GM18517 (cell line): Measurements from ENCODE around the gene UROS.

Experiments used
- ATAC-seq: cut with Tn5 transposase; IDR thresholded peaks from one replicate; pipeline ENCODE4 v1.9.1; 2021; ENCODE audit warnings: mild to moderate bottlenecking, moderate library complexity; ENCODE audit not compliant: unreplicated experiment

Gene UROS

DNA sequence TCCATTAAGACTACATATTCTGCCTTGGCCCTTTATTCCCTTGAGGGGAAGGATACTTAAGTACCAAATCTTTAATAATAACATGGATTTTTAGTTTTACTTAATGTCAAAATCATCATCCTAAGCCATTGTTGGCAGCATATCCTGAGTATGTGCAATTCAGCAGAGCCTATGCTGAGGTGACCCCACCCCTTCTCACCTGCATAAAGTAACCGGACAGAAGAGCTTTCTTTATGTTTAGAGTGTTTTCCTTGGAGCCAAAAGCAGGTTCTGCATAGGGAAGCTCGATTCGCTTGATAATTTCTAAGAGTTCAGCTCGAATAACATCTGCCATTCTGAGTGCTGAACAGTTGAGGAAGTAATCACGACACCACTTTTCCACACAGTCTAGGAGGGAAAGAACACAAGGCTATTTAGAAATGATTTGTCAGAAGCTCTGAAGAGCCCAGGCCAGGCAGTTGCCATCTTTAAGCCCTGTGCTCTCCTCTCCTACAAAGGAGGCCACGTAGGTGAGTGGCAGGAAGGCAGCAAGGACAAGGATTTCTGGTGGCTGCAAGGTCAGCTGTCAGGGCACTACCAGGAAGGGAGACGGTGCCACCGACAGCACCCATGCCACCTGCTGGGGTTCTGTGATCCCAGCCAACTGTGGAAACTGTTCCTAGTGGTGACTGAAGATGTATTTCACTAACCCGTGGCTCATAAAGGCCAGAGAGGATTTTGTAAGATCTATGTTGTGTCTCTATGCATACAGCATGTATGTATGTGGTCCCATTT, 15.9 kb upstream of the UROS start:
- ATAC-seq = no peak

DNA sequence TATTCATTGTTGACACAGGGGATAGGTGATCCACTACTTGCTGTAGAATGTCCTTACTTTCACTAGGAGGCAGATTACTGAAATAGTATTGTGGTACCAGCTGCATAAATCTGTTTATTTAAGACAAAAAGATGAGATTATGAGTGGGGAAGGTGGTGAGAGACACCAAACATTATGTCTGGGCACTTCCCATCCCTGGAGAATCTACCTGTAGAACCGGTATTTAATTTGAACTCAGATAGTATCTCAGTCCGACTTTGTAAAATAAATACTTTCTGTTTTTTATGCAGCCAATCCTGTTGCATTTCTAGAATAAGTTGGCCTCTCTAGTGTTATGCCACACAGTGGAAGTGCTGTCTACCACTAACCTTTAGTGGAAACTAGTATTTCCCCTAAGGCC, 13.7 kb upstream of the UROS start:
- ATAC-seq = no peak

DNA sequence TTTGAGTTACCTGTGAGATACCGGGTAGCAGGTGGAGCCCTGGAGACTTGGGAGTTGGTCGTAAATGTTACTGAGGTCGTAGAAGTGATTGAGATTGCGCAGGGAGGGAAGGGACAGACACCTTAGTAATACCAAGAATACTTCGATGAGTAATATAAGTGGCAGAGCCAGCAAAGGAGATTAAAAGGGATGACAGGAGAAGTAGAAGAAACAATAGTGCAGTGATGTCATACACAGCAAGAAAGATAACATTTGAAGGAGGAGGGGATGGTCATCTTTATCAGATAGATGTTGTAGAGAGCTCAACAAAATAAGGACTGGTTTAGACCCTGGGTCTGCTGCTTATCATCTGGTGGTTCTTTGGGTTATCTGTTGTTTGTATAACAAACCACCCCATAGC, 5.3 kb upstream of the UROS start:
- ATAC-seq = no peak

DNA sequence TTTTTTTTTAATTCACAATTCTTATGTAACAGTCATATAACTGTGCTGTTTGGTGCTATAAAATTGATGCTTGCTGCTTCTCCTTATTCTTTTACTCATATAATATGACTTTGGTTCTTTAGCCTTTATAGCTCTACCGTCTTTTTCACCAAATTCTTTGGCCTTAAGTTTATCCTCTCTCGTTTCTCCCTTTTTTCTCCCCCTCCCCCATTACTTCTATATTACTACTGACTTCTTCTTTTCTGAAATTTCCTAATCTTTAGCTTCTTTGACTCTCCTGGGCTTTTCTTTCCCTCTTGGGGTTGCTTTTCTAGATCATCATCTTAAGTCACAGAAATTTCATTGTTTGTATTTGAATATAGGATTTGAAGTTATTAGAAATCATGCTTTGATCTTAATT, 4.1 kb upstream of the UROS start:
- no peak for ATAC-seq

DNA sequence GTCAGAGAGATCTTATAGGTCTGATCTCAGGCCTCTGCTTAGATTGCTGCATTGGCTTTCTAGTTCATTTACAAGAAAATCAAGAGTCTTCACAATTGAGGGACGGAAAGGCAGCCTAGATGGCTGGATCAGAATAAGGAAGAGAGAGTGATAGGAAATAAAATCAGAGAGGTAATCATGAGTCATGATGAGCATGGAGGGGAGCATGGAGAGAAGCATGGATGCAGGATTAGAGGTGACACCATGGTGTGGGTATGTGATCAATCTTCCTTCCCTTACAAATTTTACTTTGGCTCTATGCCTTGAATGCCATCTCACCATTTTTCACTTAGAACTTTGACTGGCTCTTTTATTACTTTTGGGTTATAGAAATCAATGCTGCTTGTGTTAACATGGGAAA, 1.7 kb upstream of the UROS start:
- no peak for ATAC-seq

DNA sequence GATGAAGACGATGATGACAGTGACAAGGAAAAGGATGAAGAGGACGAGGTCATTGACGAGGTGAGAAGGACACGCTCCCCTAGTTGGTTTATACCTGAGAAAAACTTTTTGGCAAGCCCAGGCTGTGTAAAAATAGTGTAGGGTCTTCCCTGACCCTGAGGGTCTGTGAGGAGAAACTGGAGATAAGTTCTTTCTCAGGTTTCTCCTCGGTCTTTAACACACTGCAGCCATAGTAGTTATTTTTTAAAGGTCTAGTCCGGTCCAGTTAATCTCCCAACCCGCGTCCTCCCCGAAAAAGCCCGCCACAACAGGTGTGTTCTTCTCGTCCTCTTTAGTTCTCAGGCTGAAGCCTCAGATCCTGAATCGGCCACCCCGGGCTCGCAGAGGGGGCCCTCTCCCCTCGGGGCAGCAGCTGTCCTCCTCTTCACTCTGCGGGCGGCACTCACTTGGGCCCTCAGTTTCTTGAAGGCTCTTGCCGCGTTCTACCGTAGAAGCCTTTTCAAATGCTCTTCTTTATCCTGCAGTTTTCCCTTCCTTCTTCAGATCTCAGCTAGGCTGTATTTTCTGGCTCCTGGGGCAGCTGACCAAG, 699 bp upstream of the UROS start:
- peak; percentile 11 for ATAC-seq

DNA sequence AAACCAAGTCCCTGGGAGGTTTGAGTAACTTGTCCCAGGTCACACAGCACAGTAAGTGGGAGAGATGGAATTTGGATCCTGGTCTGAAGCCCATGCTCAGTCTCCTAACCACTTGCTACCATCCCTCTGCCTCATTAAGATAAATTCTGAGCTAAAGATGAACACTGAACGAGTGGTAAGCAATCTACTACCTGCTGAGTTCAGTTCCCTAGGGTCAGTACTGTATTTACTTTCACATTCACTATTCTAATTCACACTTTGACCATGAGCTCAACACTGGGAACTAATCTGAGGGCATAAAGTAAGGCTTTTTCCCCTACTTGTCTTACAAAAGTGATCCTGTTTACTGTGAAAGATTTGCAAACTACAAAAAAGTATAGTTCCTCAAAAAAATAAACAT, 2.4 kb downstream of the UROS start:
- peak; percentile 68 for ATAC-seq

DNA sequence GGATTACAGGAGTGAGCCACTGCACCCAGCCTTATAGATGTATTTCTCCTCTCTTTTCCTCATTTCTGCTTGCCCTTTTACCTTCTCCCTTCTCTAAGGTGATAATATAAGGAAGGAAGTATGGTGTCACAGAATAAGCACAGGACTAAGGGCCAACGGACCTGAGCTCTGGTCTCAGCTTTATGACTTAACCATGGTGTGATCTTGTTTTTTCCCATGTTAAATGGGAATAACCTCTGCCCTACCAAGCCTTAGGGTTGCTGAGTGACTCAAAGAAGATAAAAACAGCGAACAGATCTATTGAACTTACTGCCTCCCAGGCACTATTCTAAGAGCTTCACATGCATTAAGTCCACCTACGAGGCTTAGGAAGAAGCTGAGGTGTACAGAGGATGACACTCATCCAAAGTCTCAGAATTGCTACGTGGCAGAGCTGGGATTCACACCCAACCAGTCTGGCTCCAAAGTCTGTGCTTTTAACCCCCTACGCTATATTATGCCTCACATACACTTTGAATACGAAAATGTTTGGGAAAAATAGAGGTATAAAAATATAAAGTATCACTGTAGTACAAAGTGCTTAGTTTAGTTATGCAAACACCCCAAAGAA, 5.6 kb downstream of the UROS start:
- no peak for ATAC-seq

DNA sequence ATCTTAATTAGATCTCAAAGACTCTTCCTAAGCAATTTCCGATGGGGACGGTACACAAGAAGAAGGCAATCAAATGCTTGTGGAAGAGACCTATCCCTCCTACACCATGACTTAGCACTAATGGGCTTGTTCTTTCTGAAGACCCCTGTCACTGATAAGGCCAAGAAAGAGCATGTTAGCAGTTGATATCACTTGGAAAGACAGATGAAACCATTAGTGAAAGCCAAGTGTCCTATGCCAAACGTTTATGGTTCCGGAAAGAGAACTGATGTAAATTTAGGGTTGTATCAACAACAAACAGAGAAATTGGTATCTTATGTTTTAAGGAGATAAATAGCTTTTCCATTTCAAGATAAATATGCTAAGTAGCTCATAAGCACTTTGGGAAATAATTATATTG, 6.5 kb downstream of the UROS start:
- ATAC-seq = no peak

DNA sequence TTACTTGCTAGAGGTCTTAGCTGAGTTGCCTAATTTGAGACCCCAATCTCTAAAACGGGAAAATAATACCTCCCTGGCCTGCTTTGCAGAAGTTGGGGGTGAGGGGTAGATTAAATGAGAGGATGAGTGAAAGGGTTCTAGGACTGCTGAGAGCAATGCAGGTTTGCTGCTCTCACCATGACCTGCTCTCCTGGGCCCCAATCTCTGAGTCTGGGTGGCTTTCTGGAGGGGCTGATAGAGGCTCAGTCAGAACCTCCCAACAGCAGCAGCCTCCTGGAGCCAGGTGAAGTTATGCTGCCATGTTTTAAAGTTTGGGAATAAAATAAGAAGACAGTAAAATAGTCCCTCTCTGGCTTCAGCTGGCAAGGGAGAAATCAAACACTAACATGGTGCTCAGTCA, 7.3 kb downstream of the UROS start:
- no peak for ATAC-seq

DNA sequence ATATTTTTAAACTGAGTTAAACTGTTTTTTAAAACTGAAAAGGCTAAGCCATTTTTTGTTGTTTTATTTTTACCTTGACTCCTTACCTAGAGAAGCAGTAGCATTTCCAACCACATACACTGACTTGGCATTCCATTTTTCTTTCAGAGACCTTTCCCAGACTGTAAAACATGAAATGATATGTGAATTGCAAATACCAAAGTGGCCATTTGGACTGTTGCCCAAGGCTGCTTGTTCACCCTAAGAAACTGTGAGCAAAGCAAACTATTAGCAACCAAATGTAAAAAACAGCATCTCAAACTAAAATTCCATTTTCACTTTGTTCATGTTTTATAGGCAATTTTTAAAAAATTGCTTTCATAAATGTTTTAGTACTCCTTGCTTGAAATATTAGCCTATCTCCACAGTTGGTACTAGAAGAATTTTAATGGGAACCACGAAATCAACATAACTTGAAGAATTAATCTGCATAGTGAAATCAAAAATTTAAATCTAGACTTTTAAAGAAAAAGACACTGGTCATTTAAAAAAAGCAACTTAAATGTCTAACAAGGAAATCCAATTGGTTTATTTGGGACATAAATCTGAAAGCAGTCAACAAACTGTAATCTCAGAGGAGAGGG, 10.8 kb downstream of the UROS start:
- no peak for ATAC-seq

DNA sequence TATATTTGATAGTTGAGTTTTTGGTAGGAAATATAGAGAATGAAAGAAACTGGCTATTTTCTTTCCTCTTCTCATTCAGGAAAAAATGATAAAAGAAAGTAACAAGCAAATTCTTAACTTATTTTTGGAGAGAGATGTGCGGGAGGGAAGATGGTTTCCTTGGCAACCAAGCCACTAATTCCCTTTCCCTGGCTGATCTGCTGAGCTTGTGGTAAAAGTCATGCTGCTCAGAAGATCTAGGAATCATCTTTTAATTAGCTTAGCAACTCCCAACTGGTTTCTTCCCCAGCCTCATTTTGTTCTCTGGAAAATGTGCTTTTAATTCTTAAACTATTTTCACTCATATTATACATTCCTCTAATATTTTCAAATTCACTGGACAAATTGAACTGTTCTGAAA, 11.8 kb downstream of the UROS start:
- no peak for ATAC-seq

DNA sequence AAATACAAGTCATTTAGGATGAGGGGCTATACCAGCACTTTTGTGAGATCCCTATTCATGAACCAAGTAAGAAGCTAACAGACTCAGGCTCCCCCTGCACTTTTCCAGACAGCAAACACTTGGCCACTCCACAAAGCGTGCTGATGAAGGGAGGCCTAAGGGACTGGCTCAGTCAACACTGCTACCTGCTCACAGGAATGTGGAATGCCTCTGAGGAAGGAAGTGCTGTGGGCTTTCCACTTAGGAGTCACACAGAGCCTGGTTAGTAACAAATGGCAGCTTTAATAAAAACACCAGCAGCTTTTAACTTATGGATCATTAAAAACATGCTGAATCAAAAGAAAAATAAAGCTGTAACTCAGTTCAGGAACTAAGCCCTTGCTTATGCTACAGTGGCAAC, 15.0 kb downstream of the UROS start:
- no peak for ATAC-seq

DNA sequence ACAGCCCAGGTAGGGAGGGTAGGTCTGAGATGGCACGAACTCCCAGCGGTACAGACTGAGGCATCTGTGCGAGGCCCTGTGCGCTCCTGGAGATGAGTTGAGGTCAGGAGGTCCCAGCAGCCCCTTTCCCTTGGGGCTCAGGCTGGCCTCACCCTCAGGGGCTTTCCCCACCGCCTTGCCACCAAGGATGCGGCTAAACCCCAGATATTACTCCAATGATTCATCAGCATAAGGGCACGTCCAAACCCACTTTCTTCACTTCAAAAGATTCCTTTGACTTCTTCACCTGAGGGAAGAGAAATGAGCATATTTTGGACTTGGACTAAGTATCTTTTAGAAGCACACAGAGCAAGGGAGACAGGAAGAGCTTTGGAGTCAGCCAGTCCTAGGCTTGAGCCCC, 20.3 kb downstream of the UROS start:
- no peak for ATAC-seq

DNA sequence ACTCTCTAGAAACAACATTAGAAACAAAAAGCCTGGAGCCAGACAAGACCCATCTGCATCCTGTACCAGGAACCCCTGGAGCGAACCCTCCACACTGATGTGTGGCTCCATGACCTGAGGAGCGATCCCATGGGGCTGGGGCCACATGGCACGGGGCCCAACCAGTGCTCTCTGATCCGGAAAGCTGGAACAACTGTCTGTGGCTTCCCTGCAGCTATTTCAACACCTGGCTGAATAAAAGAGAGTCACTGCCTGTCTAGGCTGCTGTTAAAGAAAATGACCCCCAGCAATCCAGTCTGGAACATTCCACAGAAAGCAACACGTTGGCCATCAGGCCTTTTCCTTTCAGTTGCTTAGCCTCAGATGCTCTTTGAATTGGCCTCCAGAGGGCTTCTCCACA, 20.9 kb downstream of the UROS start:
- ATAC-seq = no peak

DNA sequence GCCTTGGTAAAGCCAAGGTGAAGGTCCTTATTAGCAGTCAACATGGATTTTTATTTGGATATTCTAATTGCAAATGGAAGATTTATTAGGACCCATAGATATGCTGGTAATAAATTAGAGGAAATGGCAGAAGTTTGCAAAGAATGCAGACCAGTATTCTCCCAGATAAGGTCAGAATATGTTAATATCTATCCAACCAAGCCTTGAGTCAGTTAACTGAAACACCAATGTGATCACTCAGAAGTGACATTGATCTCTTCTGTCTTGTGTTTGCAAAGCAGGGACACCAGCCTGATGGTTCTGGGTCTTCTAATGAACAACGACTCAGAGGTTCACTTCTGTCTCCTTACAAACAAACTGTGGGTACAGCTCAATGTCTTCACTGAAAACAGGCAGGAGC, 21.5 kb downstream of the UROS start:
- no peak for ATAC-seq

DNA sequence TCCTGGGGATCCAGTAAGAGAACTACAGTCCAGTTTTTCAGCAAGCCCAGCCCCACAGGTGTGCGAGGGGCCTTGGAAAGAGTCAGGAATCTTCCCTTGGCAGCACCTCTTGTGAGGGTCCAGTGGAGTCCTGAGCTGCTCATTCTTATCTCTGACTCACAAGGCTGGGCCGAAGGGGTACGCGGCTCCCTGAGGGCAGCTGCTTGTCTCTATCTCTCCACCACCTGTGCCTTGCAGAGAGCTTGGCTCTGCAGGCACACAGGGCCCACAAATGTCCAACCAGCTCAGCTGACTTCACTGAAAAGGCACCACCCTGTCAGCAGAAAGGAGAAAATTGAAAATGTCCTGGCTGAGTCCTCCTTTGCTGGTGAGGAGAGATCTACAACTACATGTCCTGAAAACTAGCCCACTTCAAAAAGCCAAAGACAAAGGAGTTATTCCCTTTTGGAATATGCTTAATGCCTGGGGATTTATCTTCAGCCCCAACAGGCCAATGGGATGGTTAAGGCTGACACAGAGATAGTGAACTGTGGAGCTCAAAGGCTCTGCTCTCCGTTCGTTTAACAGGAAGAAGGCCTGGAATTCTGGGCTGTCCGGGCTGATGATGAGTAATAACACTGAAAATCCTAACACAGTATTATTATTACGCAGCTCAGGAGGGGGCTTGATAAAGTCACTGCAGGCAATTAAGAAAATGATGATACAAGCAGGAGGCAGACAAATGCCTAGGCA, 23.4 kb downstream of the UROS start:
- no peak for ATAC-seq

DNA sequence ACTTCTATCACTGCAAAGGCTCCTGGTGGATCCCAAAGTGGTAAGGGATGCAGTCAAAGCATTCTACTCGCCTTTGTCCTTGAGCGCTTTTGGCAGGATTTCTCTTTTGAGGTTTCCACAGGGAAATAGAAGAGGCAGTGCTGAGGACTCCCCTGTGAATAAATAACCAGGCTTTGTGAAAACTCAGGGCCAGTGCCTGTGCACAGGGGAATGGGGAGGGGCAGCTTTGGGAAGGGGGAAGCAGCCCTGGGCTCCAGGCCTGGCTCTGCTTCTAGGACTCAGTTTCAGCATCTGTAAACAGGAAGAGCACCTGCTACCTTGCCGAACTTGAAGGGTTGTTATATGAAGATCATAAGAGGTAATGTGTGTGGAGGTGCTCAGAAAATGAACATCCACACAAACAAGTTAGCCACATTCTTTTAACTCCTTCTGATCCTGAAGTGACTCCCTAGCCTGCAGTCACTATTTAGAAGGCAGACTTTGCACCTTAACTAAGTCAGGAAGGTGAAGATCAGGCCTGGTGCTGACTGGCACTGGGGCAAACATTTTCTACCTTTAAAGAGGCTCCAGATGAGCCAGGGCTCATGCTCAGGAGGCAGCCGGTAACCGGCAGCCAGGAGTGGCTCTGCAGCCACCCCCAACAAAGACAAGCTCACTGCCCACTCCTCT, 24.9 kb downstream of the UROS start:
- no peak for ATAC-seq

DNA sequence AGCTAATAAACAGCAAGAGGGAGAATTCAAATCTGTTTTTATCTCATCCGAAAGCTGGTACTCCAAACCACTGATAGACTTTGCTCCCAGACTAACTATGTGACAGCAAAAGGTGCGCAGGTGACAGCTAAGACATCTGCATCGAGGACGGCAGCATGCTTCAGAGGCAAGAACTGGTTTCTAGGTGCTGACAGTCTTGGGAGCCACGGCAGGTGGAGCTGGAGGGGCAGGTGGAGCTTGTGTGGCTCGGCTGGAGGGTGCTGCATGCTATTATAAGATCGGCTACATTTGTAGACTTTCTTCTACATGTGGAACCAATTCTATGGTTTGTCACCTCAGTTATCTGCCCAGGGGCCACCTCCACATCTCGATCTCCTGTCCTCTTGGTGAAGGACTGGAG, 25.6 kb downstream of the UROS start:
- ATAC-seq = no peak

DNA sequence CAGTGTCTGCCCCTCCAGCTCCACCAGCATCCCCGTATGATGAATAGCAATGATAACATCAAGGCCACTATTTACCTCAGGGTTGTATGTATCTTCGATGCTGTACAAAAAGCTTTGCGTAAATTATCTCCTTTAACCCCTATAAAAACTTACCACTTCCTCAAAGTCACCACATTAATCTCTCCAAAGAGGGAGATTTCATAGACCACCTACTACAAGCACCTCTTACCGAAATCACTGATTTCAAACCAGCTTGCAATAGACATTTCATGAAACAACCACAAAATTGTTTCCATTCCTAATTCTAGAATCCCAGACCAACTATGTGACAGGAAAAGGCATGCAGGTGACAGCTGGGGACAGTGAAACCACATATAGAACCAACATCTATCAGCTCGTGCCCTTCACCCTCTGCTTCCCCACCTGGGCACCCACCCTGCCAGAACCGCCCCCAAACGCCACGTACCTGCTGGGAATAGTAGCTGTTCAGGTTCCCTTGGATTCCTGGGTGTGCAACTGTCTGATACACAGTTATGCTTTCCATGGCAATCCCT, 27.3 kb downstream of the UROS start:
- ATAC-seq = no peak

DNA sequence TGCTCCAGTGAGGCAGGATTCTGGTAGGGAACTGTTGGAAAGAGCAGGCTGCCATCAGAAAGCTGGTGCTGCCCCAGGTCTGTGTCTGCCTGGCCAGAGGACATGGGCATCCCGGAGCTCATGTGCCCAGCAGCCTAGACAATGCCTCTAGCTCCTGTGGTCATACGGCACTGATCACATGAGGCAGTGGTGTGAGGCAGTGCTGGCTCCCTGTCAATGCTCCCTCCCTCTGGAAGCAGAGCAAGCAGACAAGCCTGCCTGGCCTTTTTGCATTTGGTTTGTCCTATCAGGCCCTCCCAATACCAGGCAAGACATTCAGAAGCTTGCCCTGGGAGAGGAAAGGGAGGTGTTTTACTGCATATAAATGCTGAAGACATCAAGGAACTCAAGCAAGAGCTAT, 27.9 kb downstream of the UROS start:
- no peak for ATAC-seq
